ENCODE measurements around the gene TCEAL7.
A peak's percentile ranks its signal among the peaks of the same experiment; 100 is the strongest.

TCEAL7 gene

GRCh38 chrX:103369479-103369878 is 39.4 kb downstream of the TCEAL7 start:
- DNase-seq, result no peak

- no peak for DNase-seq
Observed at GRCh38 chrX:103372886-103373285, 42.8 kb downstream of the TCEAL7 start.

GRCh38 chrX:103373581-103373980 is 43.5 kb downstream of the TCEAL7 start:
- DNase-seq, result no peak

GRCh38 chrX:103376118-103376978 is 46.3 kb downstream of the TCEAL7 start, which contains the start of gene BEX3:
BEX3 (plus strand) TSS chrX:103376538; CDS start chrX:103377522, 984 bp downstream.
- peak in 12 of 14 donors; percentile 11 to 71 (median 39) for DNase-seq

- DNase-seq, result peak in 8 of 14 donors; percentile 4 to 50 (median 15)
Observed at GRCh38 chrX:103376979-103377324, 46.9 kb downstream of the TCEAL7 start.

- DNase-seq, result no peak
Observed at GRCh38 chrX:103378990-103379389, 49.0 kb downstream of the TCEAL7 start.
